MCF 10A (cell line): ENCODE data around the gene CACNA1C. TPM values are rescaled to one million over a fixed set of nuclear protein-coding genes. Genes with fewer than 3 reads are reported as not detected.
"Not testable (repeated sequence)": the region's sequence is repeated elsewhere in the genome, so short reads cannot be mapped to it uniquely, and the experiment has no call there.

ENCODE experiments used
- BruUV-seq: library from RNA; stranded (reverse); fragments of 400-500 nt; replicated peaks from 2 replicates; lab custom pipeline; 2021; lab: Mats Ljungman, UMichigan
- CTCF ChIA-PET: fragments of 300-600 bp; sonication (Branson Sonifier 250); formaldehyde crosslinking; extraction: SDS; loops from one replicate; lab custom pipeline; 2021; ENCODE audit warnings: antibody characterized with exemption, inconsistent platforms; lab: Yijun Ruan, JAX
- POLR2A ChIA-PET: fragments of 300-600, 350-650 bp; sonication (Branson Sonifier 250); formaldehyde crosslinking; extraction: SDS; loops from one replicate; lab custom pipeline; 2020; ENCODE audit warnings: antibody characterized with exemption, inconsistent platforms; lab: Yijun Ruan, JAX
- DNase-seq: peaks from one replicate; pipeline ENCODE4 v3.0.0-alpha.2; 2018; ENCODE audit not compliant: unreplicated experiment
- H3K27ac Mint-ChIP-seq: one replicate; pipeline ENCODE4 v1.8.0; 2022; ENCODE audit warnings: mild to moderate bottlenecking, low read depth, mixed read lengths; ENCODE audit not compliant: unreplicated experiment
- H3K27me3 Mint-ChIP-seq: one replicate; pipeline ENCODE4 v1.8.0; 2022; ENCODE audit warnings: mixed read lengths; ENCODE audit not compliant: insufficient read depth, unreplicated experiment
- H3K36me3 Mint-ChIP-seq: one replicate; pipeline ENCODE4 v1.8.0; 2022; ENCODE audit warnings: mild to moderate bottlenecking, moderate library complexity, mixed read lengths; ENCODE audit not compliant: insufficient read depth, unreplicated experiment
- H3K4me1 Mint-ChIP-seq: one replicate; pipeline ENCODE4 v1.8.0; 2022; ENCODE audit warnings: mixed read lengths; ENCODE audit not compliant: insufficient read depth, unreplicated experiment
- H3K4me3 Mint-ChIP-seq: one replicate; pipeline ENCODE4 v1.8.0; 2022; ENCODE audit warnings: mild to moderate bottlenecking, moderate library complexity, mixed read lengths; ENCODE audit not compliant: unreplicated experiment
- H3K9me3 Mint-ChIP-seq: one replicate; pipeline ENCODE4 v1.8.0; 2022; ENCODE audit warnings: mixed read lengths; ENCODE audit not compliant: unreplicated experiment
- CTCF ChIP-seq: fragments of 200-600 bp; IDR thresholded peaks from one replicate; pipeline ENCODE4 v1.8.0; 2022; ENCODE audit warnings: antibody characterized with exemption, mild to moderate bottlenecking; ENCODE audit not compliant: unreplicated experiment
- intact Hi-C: fragments of 100-400 bp; cut with micrococcal nuclease; formaldehyde crosslinking; loops from 2 replicates; pipeline ENCODE4 v1.14.1; 2022
- total RNA-seq: library from RNA; stranded (reverse); gene quantifications from 2 replicates; pipeline ENCODE4 v1.2.3, GENCODE V29; 2022

CACNA1C gene
- total RNA-seq, 1 experiment from 2014 or later: not detected

GRCh38 chr12:2682296-2683251 lies 629.8 kb downstream of the CACNA1C start:
- POLR2A ChIA-PET: interaction anchor here (0.6 to 1.2 kb wide), 2 partner anchors 63 to 114 kb away, joined by 3 read pairs; no protein-coding TSS in a partner anchor
- peaks cover 7% of the 10 kb centered on the region for H3K9me3 Mint-ChIP-seq
- H3K4me1 Mint-ChIP-seq: no peaks in the 10 kb centered on the region
- TF ChIP-seq CTCF: peak; percentile 37
- intact Hi-C loops: loop anchor here (1.0 to 5.0 kb wide), 3 partner anchors 42 to 102 kb away; no protein-coding TSS in a partner anchor
- peaks cover 14% of the 10 kb centered on the region for H3K27me3 Mint-ChIP-seq
- H3K27ac Mint-ChIP-seq: no peak overlapping the region
- DNase-seq: peak; percentile 55
- CTCF ChIA-PET: interaction anchor here (0.5 to 3.3 kb wide), 17 partner anchors 12 to 440 kb away, joined by 3 to 38 read pairs (median 4); no protein-coding TSS in a partner anchor
- H3K36me3 Mint-ChIP-seq: peaks cover 7% of the 10 kb centered on the region
- no peak overlapping the region for H3K4me3 Mint-ChIP-seq
- no TSS peak for BruUV-seq

GRCh38 chr12:2683283-2684025 lies 630.7 kb downstream of the CACNA1C start:
- Mint-ChIP-seq H3K4me3 (no peak overlapping the region), H3K27ac (no peak overlapping the region), H3K27me3 (peaks cover 14% of the 10 kb centered on the region), H3K4me1 (no peaks in the 10 kb centered on the region), H3K9me3 (peaks cover 7% of the 10 kb centered on the region), H3K36me3 (peaks cover 7% of the 10 kb centered on the region)
- no peak for DNase-seq
- ChIA-PET POLR2A (interaction anchor here (0.7 kb wide), 1 partner anchor 317 kb away, joined by 3 read pairs; no protein-coding TSS in a partner anchor), CTCF (interaction anchor here (0.5 to 3.3 kb wide), 15 partner anchors 11 to 396 kb away, joined by 3 to 38 read pairs (median 4); no protein-coding TSS in a partner anchor)
- intact Hi-C loops: loop anchor here (1.0 to 5.0 kb wide), 2 partner anchors 49 to 101 kb away; no protein-coding TSS in a partner anchor
- no TSS peak for BruUV-seq
- no peak for TF ChIP-seq CTCF

- BruUV-seq, H3K4me1 Mint-ChIP-seq, DNase-seq, H3K9me3 Mint-ChIP-seq, H3K36me3 Mint-ChIP-seq, H3K27ac Mint-ChIP-seq, H3K4me3 Mint-ChIP-seq: not testable (repeated sequence)
- intact Hi-C loops: loop anchor here (5.0 kb wide), 1 partner anchor 48 kb away; no protein-coding TSS in a partner anchor
- H3K27me3 Mint-ChIP-seq: peaks cover 14% of the 10 kb centered on the region
- ChIA-PET CTCF (interaction anchor here (0.7 to 3.3 kb wide), 6 partner anchors 25 to 196 kb away, joined by 3 to 38 read pairs (median 4); no protein-coding TSS in a partner anchor), POLR2A (interaction anchor here (0.7 kb wide), 1 partner anchor 317 kb away, joined by 3 read pairs; no protein-coding TSS in a partner anchor)
Measured at GRCh38 chr12:2684026-2684325, 631.2 kb downstream of the CACNA1C start.

- POLR2A ChIA-PET, H3K27ac Mint-ChIP-seq, H3K36me3 Mint-ChIP-seq, DNase-seq, H3K4me3 Mint-ChIP-seq, intact Hi-C loops, H3K4me1 Mint-ChIP-seq, BruUV-seq, H3K9me3 Mint-ChIP-seq: not testable (repeated sequence)
- CTCF ChIA-PET: interaction anchor here (0.6 to 3.3 kb wide), 3 partner anchors 98 to 270 kb away, joined by 3 to 38 read pairs (median 5); no protein-coding TSS in a partner anchor
- peaks cover 17% of the 10 kb centered on the region for H3K27me3 Mint-ChIP-seq
Measured at GRCh38 chr12:2685620-2686279, 633.0 kb downstream of the CACNA1C start.
